Stimulated activated CD8-positive, alpha-beta memory T cell treated with anti-CD3 and anti-CD28 coated beads, Interleukin-7, amount 100 ng/mL, for 1 hour (primary cell): ENCODE results near the gene XCL2.
"Not testable (repeated sequence)": the region's sequence is repeated elsewhere in the genome, so short reads cannot be mapped to it uniquely, and the experiment has no call there.

Source experiments
- DNase-seq, 2 donors: peaks; one replicate each; pipeline ENCODE4 v3.0.0-alpha.2; 2020; ENCODE audit warnings: low read depth in 2 of 2

XCL2 gene

DNA sequence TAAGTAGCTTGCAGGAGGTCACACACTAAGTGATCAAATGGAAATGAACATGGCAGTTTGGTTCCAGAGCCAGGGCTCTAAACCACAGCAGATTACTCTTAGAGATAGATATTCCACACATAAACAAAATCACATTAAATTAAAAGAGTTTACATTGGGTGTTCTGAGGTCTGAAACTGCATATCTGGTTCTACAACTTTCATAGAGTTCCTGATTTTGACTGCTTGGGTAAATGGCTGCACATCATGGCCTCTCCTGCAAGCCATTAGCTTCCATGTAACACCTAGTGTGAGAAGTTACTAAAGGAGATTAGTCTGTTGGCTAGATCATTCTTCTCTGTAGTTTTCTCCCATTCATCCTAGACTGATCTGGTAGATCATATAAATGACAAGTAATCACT lies 12.8 kb upstream of the XCL2 start:
- DNase-seq, result no peak

- no peak for DNase-seq
Measured at GRCh38 chr1:168555508-168556046, 11.8 kb upstream of the XCL2 start.

DNA sequence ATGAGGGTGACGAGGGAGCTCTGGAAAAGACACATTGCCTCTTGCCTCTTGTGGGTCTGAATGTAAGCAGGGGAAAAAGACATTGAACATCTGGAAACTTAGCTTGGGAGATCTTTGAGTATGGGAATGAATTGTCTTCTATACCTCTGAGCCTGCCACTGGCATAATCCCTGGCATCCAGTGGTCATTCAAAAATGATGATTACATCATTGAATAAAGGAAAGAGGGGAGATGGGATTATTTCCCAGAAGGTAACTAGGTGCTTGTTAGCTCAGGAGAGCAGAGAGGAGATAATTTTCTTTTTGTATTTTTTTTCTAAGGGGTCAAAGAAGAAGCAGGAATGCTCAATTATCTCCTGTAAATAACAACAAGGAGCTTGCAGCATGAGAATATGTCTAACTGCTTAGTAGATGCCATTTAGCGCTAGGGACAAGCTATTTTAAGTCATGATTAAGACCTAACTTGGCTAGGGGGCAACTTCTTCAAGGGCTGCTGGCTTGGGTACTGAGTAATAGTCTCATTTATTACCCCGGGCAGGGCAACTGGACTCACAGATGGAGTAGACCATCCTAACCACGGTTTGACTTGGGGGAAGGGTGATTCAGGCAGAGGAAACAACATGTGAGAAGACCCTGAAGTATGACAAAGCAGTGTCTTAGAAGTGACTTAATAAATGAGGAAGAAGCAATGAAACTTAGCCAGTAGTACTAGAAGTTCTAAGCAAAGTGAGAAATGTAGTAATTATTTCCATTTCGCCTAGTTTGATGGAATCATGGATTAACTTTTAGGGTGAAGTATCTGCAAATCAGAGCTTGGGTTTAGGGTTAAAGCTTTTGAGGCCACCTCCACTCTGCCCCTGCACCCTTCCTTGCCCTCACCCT lies 11.0 kb upstream of the XCL2 start:
- DNase-seq, result no peak

GRCh38 chr1:168553680-168554553 lies 10.1 kb upstream of the XCL2 start:
- no peak for DNase-seq

GRCh38 chr1:168552961-168553360 lies 9.2 kb upstream of the XCL2 start:
- no peak for DNase-seq

- no peak for DNase-seq
Measured at GRCh38 chr1:168551688-168552087, 7.9 kb upstream of the XCL2 start.

DNA sequence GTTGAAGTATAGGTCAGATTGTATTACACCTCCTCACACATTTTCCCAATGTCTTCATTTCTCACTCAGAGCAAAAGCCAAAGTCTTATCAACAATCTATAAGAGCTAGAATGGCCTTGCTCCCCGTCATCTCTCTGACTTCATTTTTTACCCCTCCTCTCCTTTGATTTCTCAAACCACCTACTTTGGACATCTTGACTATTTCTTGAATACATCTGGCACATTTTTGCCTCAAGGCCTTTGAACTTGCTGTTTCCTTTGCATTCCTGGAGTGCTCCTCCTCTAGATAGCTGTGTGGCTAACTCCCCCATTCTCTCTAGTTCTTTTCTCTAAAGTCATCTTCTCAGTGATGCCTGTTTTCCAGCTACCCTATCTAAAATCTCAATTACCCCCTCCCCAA lies 7.2 kb upstream of the XCL2 start:
- no peak for DNase-seq

- not testable (repeated sequence) for DNase-seq
Measured at GRCh38 chr1:168546553-168546895, 2.7 kb upstream of the XCL2 start.

DNA sequence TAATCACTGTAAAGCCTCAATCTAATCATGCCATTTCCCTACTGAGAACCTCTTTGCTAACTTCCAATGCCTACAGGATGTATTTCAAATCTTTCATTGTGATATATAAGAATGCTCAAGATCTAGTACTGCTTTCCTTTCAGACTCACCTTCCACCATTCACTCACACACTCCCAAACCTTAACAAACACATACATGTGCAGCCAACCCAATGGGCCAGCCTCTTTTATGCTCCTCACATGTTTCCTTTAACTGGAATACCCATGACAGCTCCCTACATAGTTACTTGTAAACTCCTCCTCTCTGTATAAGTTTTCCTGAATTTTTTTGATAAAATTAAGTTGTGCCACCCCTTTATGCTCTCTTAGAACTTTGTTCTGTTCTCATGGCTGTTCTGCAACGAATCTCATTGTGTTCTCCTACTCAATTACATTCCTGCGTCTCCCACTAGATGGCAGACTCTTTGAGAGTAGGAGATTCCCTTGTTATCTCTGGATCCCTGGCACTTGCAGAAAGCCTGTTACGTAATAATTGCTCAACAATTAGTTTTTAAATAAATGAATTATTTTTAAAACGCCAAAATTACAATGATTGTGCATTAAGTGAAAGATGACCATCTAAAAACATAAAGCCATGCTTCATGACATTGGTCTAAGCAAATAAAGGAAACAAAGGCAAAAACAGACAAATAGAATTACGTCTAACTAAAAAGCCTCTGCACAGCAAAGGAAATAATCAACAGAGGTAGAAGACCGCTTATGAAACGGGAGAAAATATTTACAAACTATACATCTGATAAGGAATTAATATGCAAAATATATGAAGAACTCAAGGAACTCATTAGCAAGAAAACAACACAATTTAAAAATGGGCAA lies 2.1 kb upstream of the XCL2 start:
- DNase-seq, result not testable (repeated sequence)

GRCh38 chr1:168542978-168543377 lies 819 bp downstream of the XCL2 start:
- not testable (repeated sequence) for DNase-seq

DNA sequence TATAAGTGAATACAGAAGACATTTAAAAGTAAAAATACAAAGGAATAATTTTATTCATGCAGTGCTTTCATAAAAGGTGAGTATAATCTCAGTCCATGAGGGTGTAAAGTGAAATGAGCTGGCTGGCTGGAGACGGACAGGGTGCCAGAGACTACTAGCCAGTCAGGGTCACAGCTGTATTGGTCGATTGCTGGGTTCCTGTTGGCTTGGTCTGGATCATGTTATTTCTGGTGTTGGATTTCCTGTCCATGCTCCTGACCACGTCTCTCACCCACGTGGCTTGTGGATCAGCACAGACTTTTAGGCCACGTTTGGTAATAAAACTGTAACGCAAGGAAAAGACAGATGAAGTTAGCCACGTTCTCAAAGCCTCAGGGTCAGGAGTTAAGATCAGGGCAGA lies 3.0 kb downstream of the XCL2 start:
- not testable (repeated sequence) for DNase-seq

DNA sequence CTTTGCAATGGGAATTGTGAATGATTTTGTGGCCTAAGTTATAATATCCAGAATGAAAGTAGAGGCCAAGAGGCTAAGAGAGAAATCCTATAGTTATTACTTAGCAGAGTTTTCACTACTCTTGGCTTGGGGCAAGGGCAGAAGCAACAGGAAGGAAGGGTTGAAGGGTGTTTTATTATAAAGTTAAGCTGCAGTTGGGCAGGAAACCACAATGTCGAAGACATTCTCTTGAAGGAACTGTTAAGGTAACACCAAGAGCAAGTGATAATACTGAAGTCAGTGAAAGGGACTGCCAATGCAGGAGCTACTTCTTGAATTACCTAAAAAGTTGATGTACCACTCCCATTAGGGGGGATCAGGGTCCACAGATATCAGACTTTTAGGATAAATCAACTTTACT lies 8.3 kb downstream of the XCL2 start:
- no peak for DNase-seq

GRCh38 chr1:168531615-168532345 lies 12.0 kb downstream of the XCL2 start:
- no peak for DNase-seq

GRCh38 chr1:168529518-168529917 lies 14.3 kb downstream of the XCL2 start:
- no peak for DNase-seq

GRCh38 chr1:168521401-168522000 lies 22.3 kb downstream of the XCL2 start:
- no peak for DNase-seq

DNA sequence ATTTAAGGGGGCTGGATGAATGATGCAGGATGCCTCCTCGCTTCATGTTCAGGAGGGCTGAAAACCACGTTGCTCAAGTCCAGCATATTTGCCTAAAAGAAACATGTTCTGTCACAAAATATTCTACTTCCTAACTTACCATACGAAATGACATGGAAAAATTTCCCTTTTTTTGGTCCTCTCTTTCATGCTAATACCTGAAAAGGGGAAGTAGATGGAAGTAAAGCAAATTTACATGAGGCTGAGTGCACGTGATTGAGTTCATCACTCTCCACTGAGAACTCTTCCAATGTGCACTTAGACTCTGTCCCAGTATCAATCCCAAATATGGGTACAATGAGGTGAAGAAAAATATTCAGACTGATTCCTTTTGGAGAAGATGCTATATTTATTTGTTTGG lies 23.0 kb downstream of the XCL2 start:
- DNase-seq, result no peak

DNA sequence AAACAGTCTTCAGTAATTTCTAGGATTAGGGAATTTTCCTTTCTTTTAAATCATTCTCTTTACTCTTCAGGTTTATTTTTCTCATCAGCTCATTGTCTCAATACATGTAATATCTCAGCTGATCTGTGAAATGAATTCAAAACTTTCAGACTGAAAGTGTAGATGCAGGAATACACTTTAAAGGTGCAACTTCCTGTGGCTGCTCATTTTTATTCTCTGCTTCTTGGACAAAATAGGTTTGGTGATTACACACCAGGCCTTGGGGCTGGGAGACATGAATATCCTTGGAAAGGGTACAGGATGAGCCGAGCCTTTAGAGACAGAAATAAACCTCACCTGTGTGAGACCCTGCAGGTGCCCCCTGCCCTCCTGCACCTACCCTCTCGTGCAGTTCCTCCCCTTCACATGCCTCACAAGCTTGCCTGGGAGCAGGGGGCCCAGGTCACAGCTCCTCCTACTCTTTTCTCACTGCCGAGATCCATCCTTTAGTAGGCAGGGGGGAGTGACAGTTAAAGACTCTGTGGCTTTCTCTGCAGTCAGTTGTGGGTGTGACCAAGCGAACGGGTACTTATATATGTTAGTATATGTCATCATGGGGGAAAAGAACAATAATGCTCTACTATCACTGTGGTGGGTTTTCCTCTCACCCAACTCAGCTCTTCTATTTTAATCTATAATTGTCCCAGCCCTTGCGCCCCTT lies 23.6 kb downstream of the XCL2 start:
- DNase-seq, result no peak

- no peak for DNase-seq
Measured at GRCh38 chr1:168518813-168519212, 25.0 kb downstream of the XCL2 start.

GRCh38 chr1:168518201-168518689 lies 25.6 kb downstream of the XCL2 start:
- no peak for DNase-seq

- DNase-seq, result no peak
Measured at GRCh38 chr1:168514455-168514854, 29.3 kb downstream of the XCL2 start.
